ENCODE results near the gene NCKAP5L. TPM values are rescaled to one million over a fixed set of nuclear protein-coding genes. Genes with fewer than 3 reads are reported as not detected.

NCKAP5L gene
- total and polyA plus RNA-seq, 9 of the 15 experiments (the other 6 are each of a cell fraction or from before 2014, with no cell fraction given) = 0.01 to 14.4 (median 3.7) TPM

- TF ChIP-seq POLR2G (IDR thresholded peaks at IDR 0.05; ENCODE audit: low read depth, low read length) = 0 out of 2 replicates have a peak, but pooled peaks have one; percentile 23
- no peak for TF ChIP-seq MAFF (IDR thresholded peaks at IDR 0.05; ENCODE audit: low read length)
- no peak for TF ChIP-seq ETV6 (IDR thresholded peaks at IDR 0.05; ENCODE audit: borderline replicate concordance in 1 of 2, low read depth in 2 of 2, low read length in 1 of 2)
- TF ChIP-seq ETV6 (CRISPR knock-in tag; IDR thresholded peaks at IDR 0.05; ENCODE audit: borderline replicate concordance) = no peak
- TF ChIP-seq ZNF583 (CRISPR knock-in tag; IDR thresholded peaks at IDR 0.05) = no peak
- TF ChIP-seq CBX1 (IDR thresholded peaks at IDR 0.05; ENCODE audit: low read depth) = no peak
- TF ChIP-seq ATF1 (CRISPR knock-in tag; IDR thresholded peaks at IDR 0.05) = no peak
- TF ChIP-seq ATF1 (tag; IDR thresholded peaks at IDR 0.05) = no peak
- TF ChIP-seq KAT2B (IDR thresholded peaks at IDR 0.05; ENCODE audit: low read depth, low read length) = no peak
- peak; percentile 89 for TF ChIP-seq JUN (IDR thresholded peaks at IDR 0.05; ENCODE audit: borderline replicate concordance, low read depth, low read length)
- TF ChIP-seq JUN (CRISPR knock-in tag; IDR thresholded peaks at IDR 0.05; ENCODE audit: borderline replicate concordance) = no peak
- no peak for TF ChIP-seq TBL1XR1 (IDR thresholded peaks at IDR 0.05; ENCODE audit: low read length in 2 of 2)
- no peak for TF ChIP-seq HCFC1 (IDR thresholded peaks at IDR 0.05; ENCODE audit: low read depth, low read length)
- TF ChIP-seq RFX7 (CRISPR knock-in tag; IDR thresholded peaks at IDR 0.05) = no peak
- no peak for TF ChIP-seq TEAD2 (tag; IDR thresholded peaks at IDR 0.05)
- TF ChIP-seq ZFPM2 (CRISPR knock-in tag; IDR thresholded peaks at IDR 0.05) = no peak
- TF ChIP-seq MAZ (CRISPR knock-in tag; conservative IDR thresholded peaks at IDR 0.05 in 1 of 2, IDR thresholded peaks at IDR 0.05 in 1 of 2) = no peak
- TF ChIP-seq ZNF311 (CRISPR knock-in tag; IDR thresholded peaks at IDR 0.05) = no peak
- TF ChIP-seq MYC (IDR thresholded peaks at IDR 0.05; ENCODE audit: low read depth, low read length) = peak; percentile 84
- no peak for TF ChIP-seq MYC (CRISPR knock-in tag; IDR thresholded peaks at IDR 0.05; ENCODE audit: borderline replicate concordance, low read depth)
- no peak for TF ChIP-seq ZNF764 (CRISPR knock-in tag; IDR thresholded peaks at IDR 0.05; ENCODE audit: low read depth)
- no peak for TF ChIP-seq NKRF (IDR thresholded peaks at IDR 0.05; ENCODE audit: borderline replicate concordance)
- no peak for TF ChIP-seq CREB1 (IDR thresholded peaks at IDR 0.05)
- TF ChIP-seq CREB1 (CRISPR knock-in tag; IDR thresholded peaks at IDR 0.05) = no peak
- TF ChIP-seq ELK1 (CRISPR knock-in tag; IDR thresholded peaks at IDR 0.05) = no peak
- no peak for TF ChIP-seq HDGF (IDR thresholded peaks at IDR 0.05)
- TF ChIP-seq ZNF77 (CRISPR knock-in tag; IDR thresholded peaks at IDR 0.05) = no peak
- no peak for TF ChIP-seq SMAD3 (CRISPR knock-in tag; conservative IDR thresholded peaks at IDR 0.05)
- no peak for TF ChIP-seq NCOR1 (IDR thresholded peaks at IDR 0.05)
Measured at GRCh38 chr12:49750027-49750995, 77.9 kb downstream of the NCKAP5L start (continued).

Data from K562 (cell line).